DMS153 treated with DMSO at 0.1 percent for 48 hours (cell line): ENCODE results near the gene RBFOX2.
A peak's percentile ranks its signal among the peaks of the same experiment; 100 is the strongest.
"Not testable (repeated sequence)": the region's sequence is repeated elsewhere in the genome, so short reads cannot be mapped to it uniquely, and the experiment has no call there.

Experiments
- DNase-seq: peaks from one replicate; lab custom pipeline; 2025; ENCODE audit not compliant: unreplicated experiment; lab: John Stamatoyannopoulos, UW

RBFOX2 gene

GRCh38 chr22:35743326-35743860, 285.2 kb downstream of the RBFOX2 start:
- DNase-seq: no peak

- DNase-seq: no peak
Observed at GRCh38 chr22:35742342-35743100, 286.1 kb downstream of the RBFOX2 start.

GRCh38 chr22:35740616-35741015, 288.0 kb downstream of the RBFOX2 start:
- DNase-seq: no peak

GRCh38 chr22:35739931-35740380, 288.7 kb downstream of the RBFOX2 start:
- DNase-seq: no peak

- no peak for DNase-seq
Observed at GRCh38 chr22:35739076-35739930, 289.3 kb downstream of the RBFOX2 start.

- DNase-seq: not testable (repeated sequence)
Observed at GRCh38 chr22:35737886-35738285, 290.7 kb downstream of the RBFOX2 start.

- DNase-seq: no peak
Observed at GRCh38 chr22:35736701-35737100, 291.9 kb downstream of the RBFOX2 start.

- no peak for DNase-seq
Observed at GRCh38 chr22:35736166-35736565, 292.5 kb downstream of the RBFOX2 start.

GRCh38 chr22:35735542-35735941, 293.1 kb downstream of the RBFOX2 start:
- DNase-seq: no peak

- no peak for DNase-seq
Observed at GRCh38 chr22:35734517-35734827, 294.2 kb downstream of the RBFOX2 start.

GRCh38 chr22:35733791-35734516, 294.7 kb downstream of the RBFOX2 start:
- DNase-seq: no peak

GRCh38 chr22:35733036-35733435, 295.6 kb downstream of the RBFOX2 start:
- DNase-seq: no peak

- DNase-seq: no peak
Observed at GRCh38 chr22:35732116-35732515, 296.5 kb downstream of the RBFOX2 start.

GRCh38 chr22:35731321-35731720, 297.3 kb downstream of the RBFOX2 start:
- DNase-seq: no peak

GRCh38 chr22:35729309-35729698, 299.3 kb downstream of the RBFOX2 start:
- DNase-seq: no peak

- peak; percentile 74 for DNase-seq
Observed at GRCh38 chr22:35728639-35729308, 299.9 kb downstream of the RBFOX2 start.

- no peak for DNase-seq
Observed at GRCh38 chr22:35727436-35727835, 301.2 kb downstream of the RBFOX2 start.

- DNase-seq: no peak
Observed at GRCh38 chr22:35726933-35727332, 301.7 kb downstream of the RBFOX2 start.

GRCh38 chr22:35726398-35726797, 302.2 kb downstream of the RBFOX2 start:
- DNase-seq: no peak

- no peak for DNase-seq
Observed at GRCh38 chr22:35725521-35725920, 303.1 kb downstream of the RBFOX2 start.

GRCh38 chr22:35721960-35722359, 306.7 kb downstream of the RBFOX2 start:
- DNase-seq: no peak
